AG09319 (cell line): ENCODE measurements around the gene GCHFR.

Experiments used
- DNase-seq: peaks from one replicate; pipeline ENCODE4 v3.0.0-alpha.2; 2010; ENCODE audit warnings: low read depth; ENCODE audit errors: extremely low read depth
- CTCF ChIP-seq: IDR thresholded peaks from 2 replicates; pipeline ENCODE4 v1.5.1; 2011; ENCODE audit warnings: low read depth, mild to moderate bottlenecking, inconsistent platforms, low read length, moderate library complexity

GCHFR gene

GRCh38 chr15:40789999-40790398, 26.1 kb downstream of the GCHFR start:
- DNase-seq = no peak
- TF ChIP-seq CTCF = no peak

GRCh38 chr15:40790718-40791117, 26.9 kb downstream of the GCHFR start:
- TF ChIP-seq CTCF = no peak
- DNase-seq = no peak

GRCh38 chr15:40792394-40792793, 28.5 kb downstream of the GCHFR start:
- no peak for DNase-seq
- TF ChIP-seq CTCF = no peak

GRCh38 chr15:40793216-40793989, 29.5 kb downstream of the GCHFR start:
- peak; percentile 75 for DNase-seq
- TF ChIP-seq CTCF = no peak

GRCh38 chr15:40796041-40796440, 32.2 kb downstream of the GCHFR start:
- no peak for TF ChIP-seq CTCF
- no peak for DNase-seq

- TF ChIP-seq CTCF = no peak
- DNase-seq = no peak
These were observed 32.6 kb downstream of the GCHFR start for GRCh38 chr15:40796512-40796911.

- no peak for TF ChIP-seq CTCF
These were observed 35.7 kb downstream of the GCHFR start for GRCh38 chr15:40799523-40799922.

More at GRCh38 chr15:40799523-40799922, 35.7 kb downstream of the GCHFR start:
- no peak for DNase-seq
